Measurements from ENCODE around the gene POLR3E.
"Not testable (repeated sequence)": the region's sequence is repeated elsewhere in the genome, so short reads cannot be mapped to it uniquely, and the experiment has no call there.

POLR3E gene

DNA sequence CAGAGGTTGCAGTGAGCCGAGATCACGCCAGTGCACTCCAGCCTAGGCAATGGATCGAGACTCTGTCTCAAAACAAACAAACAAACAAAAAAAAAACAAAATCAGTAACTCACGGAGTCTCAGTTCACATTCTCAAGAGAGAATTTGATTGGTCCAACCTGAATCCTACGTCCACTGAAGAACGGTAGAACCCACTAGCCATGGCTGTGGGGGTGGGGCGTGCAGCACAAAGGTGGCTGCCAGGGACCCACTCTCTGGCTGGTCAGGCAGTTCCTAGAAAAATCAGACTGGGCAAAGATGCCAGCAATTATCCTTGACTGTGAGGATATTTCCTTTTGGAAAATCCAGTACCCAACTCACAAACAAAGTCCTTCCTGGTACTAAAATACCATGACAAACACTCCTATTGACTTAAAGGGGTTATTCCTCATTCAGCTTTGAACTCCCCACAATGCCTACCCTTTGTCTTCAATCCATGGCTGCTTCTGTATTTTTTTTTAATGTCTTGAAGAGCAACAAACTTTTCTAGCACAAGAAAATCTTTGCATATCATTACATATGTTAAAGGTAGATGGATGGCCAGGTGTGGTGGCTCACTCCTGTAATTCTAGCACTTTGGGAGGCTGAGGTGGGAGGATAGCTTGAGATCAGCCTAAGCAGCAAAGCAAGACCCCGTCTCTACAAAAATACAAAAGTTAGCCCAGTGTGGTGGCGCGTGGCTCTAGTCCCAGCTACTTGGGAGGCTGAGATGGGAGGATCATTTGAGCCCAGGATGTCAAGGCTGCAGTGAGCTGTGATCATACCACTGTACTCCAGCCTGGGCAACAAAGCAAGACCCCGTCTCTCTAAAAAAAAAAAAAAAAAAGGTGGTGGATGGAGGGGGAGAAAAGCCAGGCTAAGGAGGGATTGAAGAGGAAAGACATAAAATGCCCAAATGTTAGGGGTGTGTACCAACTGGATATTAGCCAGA is 3.8 kb upstream of the POLR3E start:
- no peak for DNase-seq

GRCh38 chr16:22296225-22297113 is 740 bp upstream of the POLR3E start:
- DNase-seq, result no peak

- DNase-seq, result peak; percentile 87
Observed at GRCh38 chr16:22297871-22298733, 893 bp downstream of the POLR3E start.

GRCh38 chr16:22299036-22299435 is 1.8 kb downstream of the POLR3E start:
- no peak for DNase-seq

- DNase-seq, result peak; percentile 80
Observed at GRCh38 chr16:22300427-22301071, 3.3 kb downstream of the POLR3E start.

- DNase-seq, result not testable (repeated sequence)
Observed at GRCh38 chr16:22301423-22301822, 4.2 kb downstream of the POLR3E start.

DNA sequence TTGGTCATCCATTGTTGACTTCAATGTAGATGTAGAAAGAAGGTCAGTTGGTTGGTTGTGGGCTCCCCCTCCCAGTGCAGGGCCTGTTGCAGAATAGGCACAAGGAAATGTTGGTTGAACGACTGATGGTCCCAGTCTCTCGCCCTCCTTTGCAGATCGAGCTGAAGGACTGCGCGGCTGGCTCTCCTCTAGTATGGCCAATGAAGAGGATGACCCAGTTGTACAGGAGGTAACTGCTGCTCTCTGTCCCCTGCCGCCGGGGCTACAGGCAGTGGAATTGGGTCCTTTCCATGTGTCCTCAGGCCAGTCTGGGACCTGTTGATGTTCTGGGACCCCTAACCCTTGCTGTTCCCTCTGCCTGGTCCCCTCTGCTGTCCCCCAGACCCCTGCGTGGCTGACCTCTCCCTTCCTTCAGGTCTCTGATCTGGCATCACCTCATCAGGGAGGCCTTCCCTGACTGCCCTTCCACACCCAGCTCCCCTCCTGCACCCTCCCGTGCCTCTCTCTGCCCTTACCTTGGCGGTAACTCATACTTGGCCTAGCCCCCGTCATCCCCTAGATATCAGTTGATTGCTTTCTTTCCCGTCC is 5.7 kb downstream of the POLR3E start:
- DNase-seq, result no peak

GRCh38 chr16:22304411-22304810 is 7.2 kb downstream of the POLR3E start:
- no peak for DNase-seq

DNA sequence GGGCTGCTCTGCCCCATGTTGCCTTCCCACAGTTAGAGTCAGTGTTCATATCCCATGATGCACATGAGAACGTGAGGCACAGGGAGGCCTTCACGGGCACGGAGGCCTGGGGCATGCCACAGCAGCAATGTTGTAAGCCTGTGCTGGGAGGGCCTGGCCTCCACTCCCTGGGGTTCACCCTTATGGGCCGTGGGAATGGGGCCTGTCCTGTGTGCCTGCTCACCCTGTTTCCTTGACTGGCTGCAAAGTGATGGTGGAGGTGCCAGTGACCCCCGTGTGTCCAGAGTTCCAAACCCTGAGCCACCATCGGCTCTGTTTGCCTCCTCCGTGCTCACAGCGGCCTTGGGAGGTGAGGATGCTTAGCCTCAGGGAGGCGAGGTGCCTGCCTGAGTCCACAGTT is 9.6 kb downstream of the POLR3E start:
- no peak for DNase-seq

- DNase-seq, result no peak
Observed at GRCh38 chr16:22307838-22308237, 10.6 kb downstream of the POLR3E start.

- DNase-seq, result no peak
Observed at GRCh38 chr16:22308824-22309520, 11.8 kb downstream of the POLR3E start.

DNA sequence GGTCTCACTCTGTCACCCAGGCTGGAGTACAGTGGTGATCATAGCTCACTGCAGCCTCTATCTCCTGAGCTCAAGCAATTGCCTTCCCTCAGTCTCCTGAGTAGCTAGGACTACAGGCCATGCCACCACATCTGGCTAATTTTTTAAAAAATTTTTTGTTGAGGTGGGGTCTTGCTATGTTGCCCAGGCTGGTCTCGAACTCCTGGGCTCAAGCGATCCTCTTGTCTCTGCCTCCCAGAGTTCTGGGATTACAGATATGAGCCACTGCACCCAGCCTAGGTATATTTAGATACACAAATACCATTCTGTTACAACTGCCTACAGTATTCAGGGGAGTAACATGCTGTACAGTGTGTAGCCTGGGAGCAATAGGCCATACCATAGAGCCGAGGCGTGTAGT is 14.3 kb downstream of the POLR3E start:
- no peak for DNase-seq

- peak; percentile 59 for DNase-seq
Observed at GRCh38 chr16:22312897-22313781, 15.9 kb downstream of the POLR3E start.

- peak; percentile 59 for DNase-seq
Observed at GRCh38 chr16:22313876-22314470, 16.8 kb downstream of the POLR3E start.

GRCh38 chr16:22314661-22315626 is 17.7 kb downstream of the POLR3E start:
- peak; percentile 38 for DNase-seq

- DNase-seq, result no peak
Observed at GRCh38 chr16:22315979-22316378, 18.8 kb downstream of the POLR3E start.

DNA sequence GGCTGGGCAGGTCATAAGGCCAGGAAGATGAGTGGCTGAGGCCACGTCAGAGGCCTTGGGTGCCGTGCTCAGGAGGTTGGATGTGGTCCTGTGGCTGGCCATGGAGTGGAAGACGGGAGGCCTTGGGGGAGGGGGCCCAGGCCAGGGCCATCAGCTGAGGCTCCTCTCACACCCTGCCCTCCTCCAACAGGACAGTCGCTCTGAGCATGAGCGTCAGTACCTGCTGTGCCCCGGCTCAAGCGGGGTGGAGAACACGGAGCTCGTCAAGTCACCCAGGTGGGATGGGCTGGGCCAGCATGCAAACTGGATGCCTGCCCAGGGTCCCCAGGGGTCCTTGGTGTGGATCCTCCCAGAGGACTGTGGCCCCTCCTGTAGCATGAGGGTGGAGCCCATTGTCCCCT is 19.2 kb downstream of the POLR3E start:
- DNase-seq, result no peak

DNA sequence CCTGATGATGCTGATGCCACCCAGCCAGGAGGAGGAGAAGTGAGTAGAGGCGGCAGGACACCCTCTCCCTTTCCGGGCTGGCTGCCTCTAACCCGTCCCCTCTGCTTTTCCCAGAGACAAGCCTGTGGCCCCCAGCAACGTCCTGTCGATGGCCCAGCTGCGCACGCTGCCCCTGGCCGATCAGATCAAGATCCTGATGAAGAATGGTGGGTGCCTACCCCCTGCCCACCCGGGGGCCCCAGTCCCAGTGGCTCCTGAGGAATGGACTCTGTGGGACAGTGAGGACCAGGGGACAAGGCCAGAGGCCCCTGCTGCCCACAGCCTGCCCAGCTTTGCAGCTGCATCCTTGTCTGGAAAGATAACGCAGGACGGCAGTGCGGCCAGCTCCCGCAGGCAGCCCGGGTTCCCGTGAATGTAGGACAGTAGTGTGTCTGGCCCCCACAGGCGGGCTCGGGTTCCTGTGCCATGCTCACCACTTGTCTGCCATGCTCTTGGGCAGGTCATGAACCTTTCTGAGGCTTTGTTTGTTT is 19.9 kb downstream of the POLR3E start:
- DNase-seq, result peak; percentile 59

Measured in activated effector memory CD4-positive, alpha-beta T cell treated with anti-CD3 and anti-CD28 coated beads, Interleukin-2, amount 50 U/mL, for 16 hours (primary cell).